ENCODE results near the gene RNF138. TPM values are rescaled to one million over a fixed set of nuclear protein-coding genes. Genes with fewer than 3 reads are reported as not detected.
"Not testable (repeated sequence)": the region's sequence is repeated elsewhere in the genome, so short reads cannot be mapped to it uniquely, and the experiment has no call there.

Gene RNF138
- total RNA-seq, 2 donors from 2014 or later = 43.3 to 51.2 TPM

DNA sequence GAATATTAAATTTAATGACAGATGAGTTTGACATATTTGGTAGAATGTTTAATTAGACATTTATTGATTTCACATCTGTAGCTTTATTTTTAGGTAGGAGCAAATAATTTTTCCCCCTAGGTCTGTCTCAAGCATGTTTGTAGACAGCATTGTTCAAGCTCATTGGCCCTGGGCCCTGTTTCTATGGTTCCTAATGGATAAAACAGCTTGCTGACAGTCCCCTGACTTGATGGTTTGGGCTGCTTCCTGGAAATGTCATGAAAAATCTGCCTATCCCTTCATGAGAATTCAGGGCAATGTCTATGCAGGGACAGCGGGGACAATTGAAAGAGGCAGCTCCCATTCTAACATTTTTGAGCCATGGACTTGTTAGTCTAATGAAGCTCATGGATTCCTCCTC lies 83.6 kb downstream of the RNF138 start:
- no peak for ATAC-seq (replicated peaks)
- Mint-ChIP-seq H3K36me3 (ENCODE audit: low read depth) (no peaks in the 10 kb centered on the region), H3K27ac (no peak overlapping the region), H3K4me1 (no peaks in the 10 kb centered on the region), H3K27me3 (peaks cover 4% of the 10 kb centered on the region), H3K4me3 (no peak overlapping the region), H3K9me3 (no peaks in the 10 kb centered on the region)

DNA sequence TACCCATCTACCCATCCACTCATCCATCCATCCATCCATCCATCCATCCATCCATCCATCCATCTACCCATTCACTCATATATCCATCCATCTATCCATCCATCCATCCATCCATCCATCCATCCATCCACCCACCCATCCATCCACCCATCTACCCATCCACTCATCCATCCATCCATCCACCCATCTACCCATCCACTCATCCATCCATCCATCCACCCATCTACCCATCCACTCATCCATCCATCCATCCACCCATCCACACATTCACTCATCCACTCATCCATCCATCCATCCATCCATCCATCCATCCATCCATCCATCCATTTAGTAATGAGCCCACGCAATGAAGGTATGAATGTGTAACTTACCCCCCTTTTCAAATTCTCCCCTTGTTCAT lies 85.1 kb downstream of the RNF138 start:
- not testable (repeated sequence) for H3K27me3 Mint-ChIP-seq; H3K27ac Mint-ChIP-seq; ATAC-seq (replicated peaks); H3K4me1 Mint-ChIP-seq; H3K4me3 Mint-ChIP-seq; H3K36me3 Mint-ChIP-seq (ENCODE audit: low read depth); H3K9me3 Mint-ChIP-seq

DNA sequence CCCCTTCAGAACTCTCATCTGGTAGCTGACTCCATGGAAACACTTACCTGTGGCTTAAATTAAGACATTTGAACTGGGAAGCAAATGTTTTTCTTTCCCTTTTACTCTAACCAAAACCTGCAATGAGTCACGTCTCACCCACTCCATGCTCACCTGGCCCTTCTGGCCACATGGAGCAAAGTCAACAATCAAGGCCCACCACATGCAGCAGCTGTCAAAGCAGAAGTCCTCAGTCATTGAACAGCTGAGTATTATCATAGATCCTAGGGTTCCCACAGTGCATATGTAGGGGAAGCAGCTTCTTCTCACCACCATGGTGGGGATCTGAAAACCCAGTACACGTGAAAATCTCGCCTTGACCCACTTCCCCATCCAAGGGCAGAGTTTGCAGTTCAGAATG lies 85.9 kb downstream of the RNF138 start:
- H3K9me3 Mint-ChIP-seq = no peaks in the 10 kb centered on the region
- H3K4me3 Mint-ChIP-seq = no peak overlapping the region
- H3K27me3 Mint-ChIP-seq = peaks cover 4% of the 10 kb centered on the region
- no peaks in the 10 kb centered on the region for H3K36me3 Mint-ChIP-seq (ENCODE audit: low read depth)
- H3K4me1 Mint-ChIP-seq = no peaks in the 10 kb centered on the region
- no peak for ATAC-seq (replicated peaks)
- no peak overlapping the region for H3K27ac Mint-ChIP-seq

Other genes with a start within 250 kb of the RNF138 start
- gene TRAPPC8, start 148.7 kb upstream of the RNF138 start, total RNA-seq = 10 to 100 TPM; 30.6 to 36.5 TPM
- gene RNF125, start 73.0 kb upstream of the RNF138 start, total RNA-seq = 10 to 100 TPM; 14.5 to 16.1 TPM
- under 1 TPM; 0.11 to 0.13 TPM for gene MEP1B, start 98.2 kb downstream of the RNF138 start, total RNA-seq

All from activated T-helper 17 cell treated with anti-CD3 and anti-CD28 coated beads, Interleukin-2, amount 50 U/mL, for 72 hours (primary cell).